CD4-positive, alpha-beta memory T cell (primary cell): Measurements from ENCODE around the gene TEX19. TPM values are rescaled to one million over a fixed set of nuclear protein-coding genes. Genes with fewer than 3 reads are reported as not detected.

Source experiments
- CTCF ChIA-PET: fragments of 350-600 bp; sonication (Branson Sonifier 250); formaldehyde crosslinking; loops from one replicate; lab custom pipeline; 2021; ENCODE audit warnings: inconsistent platforms; ENCODE audit not compliant: partially characterized antibody; lab: Charles Lee
- POLR2A ChIA-PET: fragments of 350-600 bp; sonication (Branson Sonifier 250); formaldehyde crosslinking; loops from one replicate; lab custom pipeline; 2021; ENCODE audit not compliant: partially characterized antibody; lab: Charles Lee
- DNase-seq, 5 donors: peaks; one replicate each; pipeline versions ENCODE4 v3.0.0 to v3.0.0-alpha.2; 2020 to 2022; ENCODE audit warnings: mixed read lengths in 1 of 5
- H3K27ac ChIP-seq: one replicate; pipeline ENCODE4 v1.7.0; 2013; ENCODE audit warnings: low read depth, low read length
- H3K27me3 ChIP-seq: 2 replicates; pipeline ENCODE4 v1.7.0; 2013; ENCODE audit warnings: mild to moderate bottlenecking, low read length, moderate library complexity; ENCODE audit not compliant: insufficient read depth
- H3K36me3 ChIP-seq: 2 replicates; pipeline ENCODE4 v1.7.0; 2013; ENCODE audit warnings: mild to moderate bottlenecking, low read length, moderate library complexity; ENCODE audit not compliant: insufficient read depth
- H3K4me1 ChIP-seq: 2 replicates; pipeline ENCODE4 v1.7.0; 2013; ENCODE audit warnings: mild to moderate bottlenecking, low read length, moderate library complexity; ENCODE audit not compliant: insufficient read depth
- H3K4me3 ChIP-seq, 2 donors: one replicate each; pipeline ENCODE4 v1.7.0; 2013; ENCODE audit warnings: low read length in 2 of 2, mild to moderate bottlenecking in 1 of 2
- H3K9me3 ChIP-seq, 2 donors: one replicate each; pipeline ENCODE4 v1.7.0; 2013; ENCODE audit warnings: low read length in 2 of 2, control low read depth in 1 of 2; ENCODE audit not compliant: control insufficient read depth in 1 of 2
- H3K27ac Mint-ChIP-seq, 7 donors: one replicate each; pipeline ENCODE4 v1.8.0; 2020 to 2021; ENCODE audit warnings: mixed read lengths in 7 of 7, mild to moderate bottlenecking in 6 of 7, inconsistent platforms in 3 of 7, moderate library complexity in 3 of 7
- H3K27me3 Mint-ChIP-seq, 2 donors: one replicate each; pipeline ENCODE4 v1.8.0; 2020 to 2021; ENCODE audit warnings: mixed read lengths in 2 of 2
- H3K36me3 Mint-ChIP-seq, 2 donors: one replicate each; pipeline ENCODE4 v1.8.0; 2020 to 2021; ENCODE audit warnings: mixed read lengths in 2 of 2, inconsistent platforms in 1 of 2, mild to moderate bottlenecking in 1 of 2
- H3K4me1 Mint-ChIP-seq, 4 donors: one replicate each; pipeline ENCODE4 v1.8.0; 2020 to 2021; ENCODE audit warnings: mixed read lengths in 4 of 4, mild to moderate bottlenecking in 1 of 4
- H3K4me3 Mint-ChIP-seq, 8 donors: one replicate each; pipeline ENCODE4 v1.8.0; 2020 to 2021; ENCODE audit warnings: mixed read lengths in 8 of 8, mild to moderate bottlenecking in 7 of 8, moderate library complexity in 6 of 8, inconsistent platforms in 3 of 8
- H3K9me3 Mint-ChIP-seq, 8 donors: one replicate each; pipeline ENCODE4 v1.8.0; 2020 to 2021; ENCODE audit warnings: mixed read lengths in 8 of 8, mild to moderate bottlenecking in 5 of 8, inconsistent platforms in 3 of 8, moderate library complexity in 1 of 8
- intact Hi-C: fragments of 100-400 bp; cut with micrococcal nuclease; formaldehyde crosslinking; loops from one replicate; pipeline ENCODE4 v1.15.1; 2023
- polyA plus RNA-seq, 2 donors: library from polyadenylated mRNA; unstranded; fragments of 300-500 nt; fragmentation: Illumina TruSeq; gene quantifications; one replicate each; pipeline ENCODE4 v1.2.3, GENCODE V29; 2021
- total RNA-seq, 2 experiments: library from RNA; stranded (reverse); gene quantifications; one replicate each; pipeline ENCODE4 v1.2.3, GENCODE V29; 2021

The TEX19 gene
- total and polyA plus RNA-seq, 4 experiments from 2014 or later: not detected

GRCh38 chr17:82331345-82331939 is 27.6 kb upstream of the TEX19 start:
- Mint-ChIP-seq H3K4me3 (peak overlapping the region in 2 of 8 donors; percentile 34 to 49), H3K9me3 (no peaks in the 10 kb centered on the region), H3K36me3 (peaks cover 0 to 4% of the 10 kb centered on the region in 2 donors), H3K27me3 (peaks cover 0 to 2% of the 10 kb centered on the region in 2 donors), H3K4me1 (peaks cover 12 to 26% (median 19%) of the 10 kb centered on the region in 4 donors), H3K27ac (peak overlapping the region in 1 of 7 donors; percentile 37)
- no peaks in the 10 kb centered on the region for H3K27me3 ChIP-seq
- H3K9me3 ChIP-seq: no peaks in the 10 kb centered on the region
- H3K4me1 ChIP-seq: peaks cover 24% of the 10 kb centered on the region
- no peaks in the 10 kb centered on the region for H3K36me3 ChIP-seq
- POLR2A ChIA-PET: interaction anchor here (0.5 to 2.7 kb wide), 2 partner anchors 24 to 29 kb away, joined by 3 to 16 read pairs; no protein-coding TSS in a partner anchor
- H3K27ac ChIP-seq: no peak overlapping the region
- no peak for DNase-seq
- intact Hi-C loops: no loop called here
- no peak overlapping the region for H3K4me3 ChIP-seq
- CTCF ChIA-PET: no interaction called here

DNA sequence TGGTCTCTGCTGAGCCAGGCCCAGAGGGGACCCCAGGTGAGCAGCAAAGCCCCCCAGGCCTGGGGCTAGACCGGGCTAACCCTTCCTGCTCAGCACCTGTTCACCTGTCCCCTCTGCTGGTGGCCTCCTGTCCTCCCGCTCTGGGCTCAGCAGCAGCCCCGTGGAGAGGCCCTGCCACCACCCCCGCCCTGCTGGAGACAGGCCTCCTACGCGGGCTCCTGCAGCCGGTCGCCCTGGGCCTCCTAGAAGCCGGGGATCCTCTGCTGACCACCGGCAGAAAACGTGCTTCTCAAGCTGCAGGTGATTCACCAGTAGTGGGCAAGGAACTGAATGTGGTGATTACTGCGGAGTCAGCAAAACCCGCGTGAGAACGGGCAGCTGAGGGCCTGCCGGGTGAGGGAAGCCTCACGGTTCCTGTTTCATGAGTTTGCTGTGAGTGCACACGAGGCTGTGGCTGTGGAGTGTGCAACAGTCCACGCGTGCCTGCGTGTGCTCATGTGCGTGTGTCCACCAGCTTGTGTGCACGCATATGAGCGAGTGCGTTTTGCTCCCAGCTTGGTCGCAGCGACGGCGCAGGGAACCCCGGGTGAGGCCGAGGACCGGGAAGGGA is 26.3 kb upstream of the TEX19 start:
- Mint-ChIP-seq H3K4me3 (peak overlapping the region; percentile 86 to 91 (median 88)), H3K9me3 (no peaks in the 10 kb centered on the region), H3K27ac (peak overlapping the region in 6 of 7 donors; percentile 63 to 94 (median 74)), H3K27me3 (peaks cover 0 to 2% of the 10 kb centered on the region in 2 donors), H3K36me3 (peaks cover 0 to 4% of the 10 kb centered on the region in 2 donors), H3K4me1 (peaks cover 13 to 26% (median 19%) of the 10 kb centered on the region in 4 donors)
- POLR2A ChIA-PET: interaction anchor here (0.9 to 4.2 kb wide), 8 partner anchors 11 to 126 kb away, joined by 3 to 37 read pairs (median 6); partner anchors contain the start of gene CD7
- no peaks in the 10 kb centered on the region for H3K27me3 ChIP-seq
- peak overlapping the region in 1 of 2 donors; percentile 54 for H3K4me3 ChIP-seq
- peaks cover 24% of the 10 kb centered on the region for H3K4me1 ChIP-seq
- no peak overlapping the region for H3K27ac ChIP-seq
- no peaks in the 10 kb centered on the region for H3K9me3 ChIP-seq
- H3K36me3 ChIP-seq: no peaks in the 10 kb centered on the region
- CTCF ChIA-PET: interaction anchor here (1.1 to 1.6 kb wide), 4 partner anchors 11 to 96 kb away, joined by 3 to 8 read pairs (median 4); no protein-coding TSS in a partner anchor
- intact Hi-C loops: no loop called here
- DNase-seq: peak in 3 of 5 donors; percentile 20 to 41 (median 26)

- peak in 1 of 5 donors; percentile 40 for DNase-seq
- no peaks in the 10 kb centered on the region for H3K27me3 ChIP-seq
- H3K36me3 ChIP-seq: no peaks in the 10 kb centered on the region
- peak within 1 kb of the TSS; percentile 52 for H3K27ac ChIP-seq
- Mint-ChIP-seq H3K4me1 (peaks cover 13 to 29% (median 19%) of the 10 kb centered on the region in 4 donors), H3K27ac (peak within 1 kb of the TSS; percentile 35 to 99 (median 98)), H3K4me3 (peak within 1 kb of the TSS; percentile 96 to 100 (median 99)), H3K27me3 (peaks cover 0 to 2% of the 10 kb centered on the region in 2 donors), H3K9me3 (no peaks in the 10 kb centered on the region), H3K36me3 (peaks cover 0 to 4% of the 10 kb centered on the region in 2 donors)
- intact Hi-C loops: no loop called here
- H3K4me3 ChIP-seq: peak within 1 kb of the TSS; percentile 58 to 73
- ChIA-PET CTCF (interaction anchor here (1.1 to 1.6 kb wide), 4 partner anchors 12 to 97 kb away, joined by 3 to 8 read pairs (median 4); no protein-coding TSS in a partner anchor), POLR2A (interaction anchor here (0.9 to 4.2 kb wide), 11 partner anchors 11 to 631 kb away, joined by 3 to 37 read pairs (median 4); partner anchors contain the start of genes CD7 and MRPL12)
- H3K9me3 ChIP-seq: no peaks in the 10 kb centered on the region
- peaks cover 24% of the 10 kb centered on the region for H3K4me1 ChIP-seq
These were observed 25.5 kb upstream of the TEX19 start, which contains the start of gene SECTM1 for GRCh38 chr17:82333279-82334171. Gene SECTM1 (minus strand): TSS chr17:82333766. CDS start chr17:82327240, 6,526 bp downstream.

- POLR2A ChIA-PET: interaction anchor here (1.0 to 4.2 kb wide), 10 partner anchors 9 to 631 kb away, joined by 3 to 37 read pairs (median 4); partner anchors contain the start of genes CD7 and MRPL12
- Mint-ChIP-seq H3K4me3 (peak overlapping the region; percentile 96 to 100 (median 99)), H3K36me3 (peaks cover 0 to 4% of the 10 kb centered on the region in 2 donors), H3K9me3 (no peaks in the 10 kb centered on the region), H3K27ac (peak overlapping the region; percentile 35 to 99 (median 98)), H3K4me1 (peaks cover 18 to 33% (median 24%) of the 10 kb centered on the region in 4 donors), H3K27me3 (peaks cover 0 to 2% of the 10 kb centered on the region in 2 donors)
- Histone ChIP-seq H3K4me3 (peak overlapping the region; percentile 58 to 73), H3K27ac (peak overlapping the region; percentile 52), H3K36me3 (no peaks in the 10 kb centered on the region), H3K4me1 (peaks cover 24% of the 10 kb centered on the region), H3K9me3 (no peaks in the 10 kb centered on the region), H3K27me3 (no peaks in the 10 kb centered on the region)
- CTCF ChIA-PET: interaction anchor here (1.1 to 1.6 kb wide), 3 partner anchors 15 to 97 kb away, joined by 3 to 8 read pairs (median 4); no protein-coding TSS in a partner anchor
- DNase-seq: peak in 1 of 5 donors; percentile 36
- intact Hi-C loops: no loop called here
These were observed 24.8 kb upstream of the TEX19 start for GRCh38 chr17:82334204-82334621.

GRCh38 chr17:82334622-82335394 is 24.2 kb upstream of the TEX19 start:
- peak overlapping the region; percentile 58 to 73 for H3K4me3 ChIP-seq
- Mint-ChIP-seq H3K9me3 (no peaks in the 10 kb centered on the region), H3K4me1 (peaks cover 18 to 33% (median 24%) of the 10 kb centered on the region in 4 donors), H3K27me3 (peaks cover 0 to 2% of the 10 kb centered on the region in 2 donors), H3K4me3 (peak overlapping the region; percentile 96 to 100 (median 99)), H3K36me3 (peaks cover 0 to 4% of the 10 kb centered on the region in 2 donors), H3K27ac (peak overlapping the region; percentile 92 to 99 (median 98))
- DNase-seq: peak; percentile 19 to 38 (median 35)
- intact Hi-C loops: no loop called here
- peak overlapping the region; percentile 52 for H3K27ac ChIP-seq
- POLR2A ChIA-PET: interaction anchor here (1.1 to 4.2 kb wide), 7 partner anchors 9 to 632 kb away, joined by 3 to 37 read pairs (median 6); partner anchors contain the start of genes CD7 and MRPL12
- H3K9me3 ChIP-seq: no peaks in the 10 kb centered on the region
- H3K27me3 ChIP-seq: no peaks in the 10 kb centered on the region
- CTCF ChIA-PET: no interaction called here
- no peaks in the 10 kb centered on the region for H3K36me3 ChIP-seq
- peaks cover 24% of the 10 kb centered on the region for H3K4me1 ChIP-seq
